T-helper 2 cell (primary cell): ENCODE results near the gene KIF11.
A peak's percentile ranks its signal among the peaks of the same experiment; 100 is the strongest.
"Not testable (repeated sequence)": the region's sequence is repeated elsewhere in the genome, so short reads cannot be mapped to it uniquely, and the experiment has no call there.

Source experiments
- DNase-seq, 5 experiments: peaks; one replicate each; pipeline versions ENCODE4 v3.0.0 to v3.0.0-alpha.2; 2012 to 2022
- total RNA-seq, 2 donors: gene quantifications; one replicate each; lab custom pipeline; 2026; lab: John Stamatoyannopoulos, UW

Gene KIF11
- total RNA-seq = 9.0 to 16.2 reads per million in 2 donors

- peak; percentile 88 to 98 (median 94) for DNase-seq
Observed at GRCh38 chr10:92592761-92593618, at the start of gene KIF11. Gene KIF11 (plus strand): TSS chr10:92593130. CDS start chr10:92593376, 246 bp downstream.

DNA sequence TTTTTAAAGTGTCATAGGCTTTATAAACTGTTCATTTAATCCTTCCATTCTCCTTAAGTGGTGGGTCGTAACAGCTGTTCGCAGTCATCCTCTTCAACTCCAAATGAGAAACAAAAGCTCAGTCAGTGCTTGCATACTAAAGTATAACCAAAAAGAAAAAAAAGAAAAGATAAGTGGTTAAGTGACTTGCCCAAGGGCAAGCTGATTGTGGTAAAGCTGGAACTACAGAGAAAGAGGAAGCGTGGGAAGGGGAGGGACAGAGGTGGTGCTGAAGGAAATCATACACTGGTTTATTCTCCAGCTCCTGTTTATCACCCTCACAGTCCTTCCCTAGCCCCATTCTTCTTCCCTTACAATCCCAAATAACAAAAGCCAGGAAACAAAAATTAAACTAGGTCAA, 48.6 kb upstream of the KIF11 start:
- DNase-seq = peak in 1 of 5 experiments; percentile 35

DNA sequence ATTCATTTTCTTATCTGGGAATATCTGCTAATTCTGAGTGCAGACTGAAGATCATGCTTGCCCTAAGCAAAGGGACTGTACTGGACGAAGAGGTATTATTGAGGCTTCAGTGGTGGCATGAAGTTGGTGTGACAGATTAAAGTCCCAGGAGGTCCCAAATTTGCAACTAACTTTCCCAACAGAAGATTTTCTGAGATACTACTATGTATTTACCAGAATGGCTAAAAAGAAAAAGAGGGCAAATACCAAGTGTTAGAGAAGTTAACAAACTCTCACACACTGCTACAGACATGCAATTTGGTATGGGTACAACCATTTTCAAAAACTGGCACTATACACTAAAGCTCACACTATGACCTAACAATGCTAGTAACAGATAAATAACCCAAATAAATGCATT, 47.4 kb upstream of the KIF11 start:
- DNase-seq = no peak

DNA sequence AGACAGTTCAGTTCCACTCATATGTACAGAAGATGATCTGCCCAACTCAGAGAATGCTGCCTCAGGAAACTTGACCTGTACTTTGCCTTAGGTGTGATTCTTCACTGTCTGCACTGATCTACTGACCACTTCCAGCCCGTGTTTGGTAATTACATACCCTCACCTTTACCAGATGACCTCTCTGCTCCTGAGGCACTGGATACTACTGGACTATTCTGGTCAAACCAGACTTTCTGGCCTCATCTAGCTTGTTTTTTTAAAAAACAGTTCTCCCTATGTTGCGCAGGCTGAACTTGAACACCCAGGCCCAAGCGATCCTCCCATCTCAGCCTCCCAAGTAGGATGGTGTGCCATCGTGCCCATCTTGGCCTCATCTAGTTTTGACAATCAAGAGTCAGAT, 45.3 kb upstream of the KIF11 start:
- no peak for DNase-seq

- no peak for DNase-seq
Observed at GRCh38 chr10:92550924-92551323, 42.0 kb upstream of the KIF11 start.

- DNase-seq = no peak
Observed at GRCh38 chr10:92552310-92552709, 40.6 kb upstream of the KIF11 start.

DNA sequence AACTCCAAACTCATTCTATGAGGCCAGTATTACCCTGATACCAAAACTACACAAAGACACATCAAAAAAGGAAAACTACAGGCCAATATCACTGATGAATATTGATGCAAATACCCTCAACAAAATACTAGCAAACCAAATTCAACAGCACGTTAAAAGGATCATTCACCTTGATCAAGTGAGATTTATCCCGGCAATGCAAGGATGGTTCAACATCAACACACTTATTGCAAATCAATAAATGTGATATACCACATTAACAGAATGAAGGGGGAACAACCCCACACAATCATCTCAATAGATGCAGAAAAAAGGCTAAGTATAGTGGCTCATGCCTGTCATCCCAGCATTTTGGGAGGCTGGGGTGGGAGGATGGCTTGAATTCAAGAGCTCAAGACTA, 39.0 kb upstream of the KIF11 start:
- DNase-seq = peak in 1 of 5 experiments; percentile 12

GRCh38 chr10:92559046-92559445, 33.9 kb upstream of the KIF11 start:
- DNase-seq = no peak

DNA sequence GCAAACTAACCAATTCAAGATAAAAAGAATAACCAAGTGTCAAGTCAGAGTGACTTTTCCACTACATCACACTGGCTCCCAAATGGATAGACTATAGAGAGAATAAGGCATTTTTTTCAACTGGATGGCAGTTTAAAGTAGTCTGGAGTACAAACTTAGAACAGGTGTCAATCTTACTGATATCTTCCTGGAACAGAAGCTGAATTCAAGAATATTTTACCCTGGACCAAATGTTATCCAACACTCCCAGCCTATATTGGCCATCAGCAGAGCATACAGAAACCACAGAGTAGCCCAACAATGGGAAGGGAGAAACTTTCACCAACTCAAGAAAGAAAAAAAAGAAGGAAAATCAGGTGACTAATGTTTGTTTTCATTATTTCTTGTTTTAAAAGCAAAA, 30.5 kb upstream of the KIF11 start:
- DNase-seq = no peak

DNA sequence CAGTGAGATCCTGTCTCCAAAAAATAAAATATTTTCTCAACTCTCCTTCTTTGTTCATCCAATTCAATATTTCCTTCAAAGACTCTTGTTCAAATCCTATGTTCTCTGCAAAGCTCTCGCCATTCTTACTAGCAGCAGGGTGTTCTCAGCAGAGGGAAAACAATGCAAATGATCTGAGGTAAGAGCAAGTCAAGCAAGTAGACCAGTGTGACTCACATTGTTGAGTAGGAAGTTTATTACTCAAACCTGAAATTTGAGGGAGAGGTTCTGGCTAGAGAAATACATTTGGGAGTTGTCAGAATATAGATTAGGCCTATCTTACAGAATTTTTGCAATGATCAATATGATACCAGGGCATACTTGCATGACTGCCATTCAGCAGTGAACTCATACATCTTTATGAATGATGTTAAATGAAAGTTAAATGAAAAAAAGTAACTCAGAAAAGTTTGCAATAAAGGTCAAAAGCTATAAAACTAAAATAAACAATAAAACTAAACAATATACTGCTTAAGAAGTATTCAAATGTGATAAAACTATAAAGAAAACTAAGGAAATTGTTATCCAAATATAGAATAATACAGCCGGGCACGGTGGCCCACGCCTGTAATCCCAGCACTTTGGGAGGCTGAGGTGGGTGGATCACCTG, 24.9 kb upstream of the KIF11 start:
- peak in 1 of 5 experiments; percentile 12 for DNase-seq

- DNase-seq = no peak
Observed at GRCh38 chr10:92569071-92569470, 23.9 kb upstream of the KIF11 start.

DNA sequence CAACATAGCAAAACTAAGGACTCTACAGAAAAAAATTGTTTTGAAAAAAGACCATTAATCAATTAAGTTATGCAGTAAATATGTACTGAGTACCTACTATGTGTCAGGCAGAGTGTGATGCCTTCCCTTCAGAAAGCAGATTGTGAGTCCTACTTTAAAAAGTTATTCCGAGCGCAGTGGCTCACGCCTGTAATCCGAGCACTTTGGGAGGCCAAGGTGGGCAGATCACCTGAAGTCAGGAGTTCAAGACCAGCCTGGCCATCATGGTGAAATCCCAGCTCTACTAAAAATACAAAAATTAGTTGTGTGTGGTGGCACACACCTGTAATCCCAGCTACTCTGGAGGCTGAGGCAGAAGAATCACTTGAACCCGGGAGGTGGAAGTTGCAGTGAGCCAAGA, 23.3 kb upstream of the KIF11 start:
- DNase-seq = not testable (repeated sequence)

- no peak for DNase-seq
Observed at GRCh38 chr10:92571649-92572048, 21.3 kb upstream of the KIF11 start.

GRCh38 chr10:92572362-92573090, 20.4 kb upstream of the KIF11 start:
- DNase-seq = no peak

DNA sequence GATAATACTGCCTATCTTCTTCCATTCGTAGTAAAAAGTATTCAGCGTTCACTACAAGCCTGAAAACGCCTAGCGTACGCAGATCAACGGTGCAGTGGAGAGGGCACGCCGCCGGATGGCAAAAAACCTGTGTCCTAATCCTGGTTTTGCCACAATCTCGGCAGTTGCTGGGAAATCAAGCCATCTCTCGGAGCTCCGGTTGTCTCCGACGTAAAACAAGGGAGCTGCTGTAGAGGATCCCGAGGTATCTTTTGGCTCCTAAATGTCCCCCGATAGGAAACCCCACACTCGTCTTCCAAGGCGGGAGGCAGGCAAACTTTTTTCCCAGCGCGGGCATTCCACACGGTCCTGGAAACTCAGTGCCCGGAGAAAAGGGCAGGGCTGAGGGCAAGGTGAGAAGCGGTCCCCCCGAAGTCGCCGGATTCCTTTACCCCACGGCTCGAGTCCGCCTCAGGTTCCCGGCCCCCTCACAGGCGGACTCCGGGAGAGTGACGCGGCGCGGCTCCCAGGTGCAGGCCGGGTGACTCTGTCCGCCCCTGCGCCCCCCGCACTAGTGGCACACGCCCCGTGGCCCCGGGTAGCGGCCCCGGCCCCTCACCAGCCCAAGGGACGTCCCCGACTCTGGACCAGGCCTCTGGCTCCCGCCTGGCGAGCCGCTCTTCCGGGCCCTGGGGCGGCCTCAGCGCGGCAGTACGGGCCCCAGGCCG, 19.7 kb upstream of the KIF11 start:
- peak in 4 of 5 experiments; percentile 11 to 71 (median 19) for DNase-seq

DNA sequence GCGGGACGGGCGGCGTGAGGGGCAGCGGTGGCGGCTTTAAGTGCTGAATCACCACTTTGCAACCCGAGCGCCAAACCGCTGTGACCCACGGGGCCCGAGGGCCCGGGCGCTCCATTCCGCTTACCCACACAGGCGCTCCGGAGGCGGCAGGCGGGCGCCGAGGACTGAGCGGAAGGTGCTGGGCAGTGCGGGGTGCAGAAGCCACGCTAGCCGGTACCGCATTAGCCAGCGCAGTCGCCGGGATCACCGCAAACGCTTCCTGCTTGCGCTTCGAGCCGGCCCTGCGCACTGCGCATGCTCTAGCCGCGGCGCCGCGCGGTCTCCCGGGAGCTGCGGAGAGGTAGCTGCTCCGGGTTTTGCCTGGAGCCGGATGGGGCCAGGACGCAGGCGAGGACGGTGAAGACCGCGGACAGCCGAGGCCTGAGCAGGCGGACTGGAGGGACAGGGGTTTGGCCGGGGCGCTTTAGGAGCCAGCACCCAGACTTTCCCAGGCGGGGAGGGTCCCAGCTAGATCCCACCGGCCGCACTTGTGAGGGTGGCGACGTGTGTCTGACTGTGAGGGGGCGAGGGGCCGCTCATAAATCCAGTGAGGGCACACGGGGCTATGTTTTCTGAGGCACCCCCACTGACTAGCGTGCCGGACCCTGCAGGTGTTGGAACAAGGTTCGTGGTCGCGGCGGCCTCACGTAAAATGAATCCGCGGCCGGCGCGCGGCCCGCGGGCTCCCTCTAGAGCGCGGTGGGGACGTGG, 19.0 kb upstream of the KIF11 start, which contains the start of gene IDE:
IDE (minus strand) TSS at position 296 of the 750 bp plus-strand sequence; CDS start at position 222, 74 bp downstream.
- DNase-seq = peak; percentile 57 to 90 (median 71)

DNA sequence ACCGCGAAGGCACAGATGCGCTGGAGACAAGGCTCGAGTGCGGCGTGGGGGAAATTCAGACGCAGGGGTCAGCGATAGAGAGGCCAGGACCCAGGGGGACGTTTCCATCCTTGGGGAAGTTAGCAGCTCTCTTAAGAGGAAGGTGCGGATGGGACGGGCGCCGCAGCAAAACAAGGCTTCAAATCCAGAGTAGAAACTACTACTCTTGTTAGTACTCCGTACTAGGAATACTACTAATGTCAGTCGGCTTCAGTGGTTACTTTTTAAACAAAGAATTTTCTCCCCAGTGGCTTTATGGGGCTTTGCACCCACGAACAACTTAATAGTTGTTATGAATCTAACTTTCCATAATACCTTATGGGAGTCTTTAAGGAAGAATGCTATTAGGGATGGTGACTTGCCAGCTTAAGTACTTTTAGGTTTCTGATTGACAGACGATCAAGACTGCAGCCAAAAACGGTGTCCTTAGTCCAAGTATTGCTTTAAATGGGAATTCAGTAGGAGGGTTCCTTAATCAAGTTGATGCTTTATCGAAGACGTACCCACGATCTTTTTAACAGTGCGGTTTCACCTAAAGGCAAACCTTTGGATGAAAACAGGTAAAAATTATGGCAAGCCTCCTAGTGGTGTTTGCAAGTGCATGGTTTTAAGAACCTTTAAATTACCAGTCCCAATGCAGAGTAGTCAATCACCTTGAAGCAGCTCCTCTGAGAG, 18.2 kb upstream of the KIF11 start:
- DNase-seq = peak in 1 of 5 experiments; percentile 49

GRCh38 chr10:92575961-92576360, 17.0 kb upstream of the KIF11 start:
- DNase-seq = no peak

DNA sequence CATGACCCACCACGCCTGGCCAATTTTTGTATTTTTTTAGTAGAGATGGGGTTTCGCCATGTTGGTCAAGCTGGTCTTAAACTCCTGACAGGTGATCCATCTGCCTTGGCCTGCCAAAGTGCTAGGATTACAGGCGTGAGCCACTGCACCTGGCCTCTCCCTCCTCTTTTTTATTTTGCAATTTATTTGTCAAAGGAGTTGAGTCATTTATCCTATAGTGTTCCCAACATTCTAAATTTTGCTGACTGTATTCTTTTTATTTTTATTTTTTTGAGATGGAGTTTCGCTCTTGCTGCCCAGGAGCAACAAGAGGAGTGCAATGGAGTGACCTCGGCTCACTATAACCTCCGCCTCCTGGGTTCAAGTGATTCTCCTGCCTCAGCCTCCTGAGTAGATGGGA, 10.6 kb upstream of the KIF11 start:
- DNase-seq = not testable (repeated sequence)

GRCh38 chr10:92590623-92591549, 2.0 kb upstream of the KIF11 start:
- DNase-seq = peak in 2 of 5 experiments; percentile 8 to 38
